CD8-positive, alpha-beta memory T cell (primary cell): ENCODE results near the gene ASAP3. TPM values are rescaled to one million over a fixed set of nuclear protein-coding genes. Genes with fewer than 3 reads are reported as not detected.

Experiments
- CTCF ChIA-PET: fragments of 350-600 bp; sonication (Branson Sonifier 250); formaldehyde crosslinking; loops from one replicate; lab custom pipeline; 2021; ENCODE audit warnings: antibody characterized with exemption; lab: Charles Lee
- POLR2A ChIA-PET: fragments of 350-600 bp; sonication (Branson Sonifier 250); formaldehyde crosslinking; loops from one replicate; lab custom pipeline; 2021; ENCODE audit warnings: antibody characterized with exemption; lab: Charles Lee
- DNase-seq, 5 donors: peaks; one replicate each; pipeline versions ENCODE4 v3.0.0 to v3.0.0-alpha.2; 2020 to 2022; ENCODE audit warnings: mixed read lengths in 1 of 5
- H3K27ac ChIP-seq: one replicate; pipeline ENCODE4 v1.7.0; 2013; ENCODE audit warnings: low read depth, mild to moderate bottlenecking, low read length, moderate library complexity
- H3K27me3 ChIP-seq: 2 replicates; pipeline ENCODE4 v1.7.0; 2013; ENCODE audit warnings: low read length, mild to moderate bottlenecking; ENCODE audit not compliant: insufficient read depth, poor library complexity, severe bottlenecking
- H3K36me3 ChIP-seq: 2 replicates; pipeline ENCODE4 v1.7.0; 2013; ENCODE audit warnings: mild to moderate bottlenecking, low read length, moderate library complexity; ENCODE audit not compliant: insufficient read depth
- H3K4me1 ChIP-seq: 2 replicates; pipeline ENCODE4 v1.7.0; 2013; ENCODE audit warnings: mild to moderate bottlenecking, low read length, moderate library complexity; ENCODE audit not compliant: insufficient read depth
- H3K4me3 ChIP-seq: 2 replicates; pipeline ENCODE4 v1.7.0; 2013; ENCODE audit warnings: mild to moderate bottlenecking, low read length
- H3K9me3 ChIP-seq: 2 replicates; pipeline ENCODE4 v1.7.0; 2013; ENCODE audit warnings: mild to moderate bottlenecking, low read length
- H3K27ac Mint-ChIP-seq, 8 donors: one replicate each; pipeline ENCODE4 v1.8.0; 2020 to 2021; ENCODE audit warnings: mixed read lengths in 8 of 8, mild to moderate bottlenecking in 6 of 8, inconsistent platforms in 3 of 8, moderate library complexity in 3 of 8
- H3K27me3 Mint-ChIP-seq, 2 donors: one replicate each; pipeline ENCODE4 v1.8.0; 2020 to 2021; ENCODE audit warnings: mixed read lengths in 2 of 2, mild to moderate bottlenecking in 1 of 2, moderate library complexity in 1 of 2
- H3K36me3 Mint-ChIP-seq, 3 donors: one replicate each; pipeline ENCODE4 v1.8.0; 2020 to 2021; ENCODE audit warnings: mixed read lengths in 3 of 3, inconsistent platforms in 1 of 3, mild to moderate bottlenecking in 1 of 3
- H3K4me1 Mint-ChIP-seq, 3 donors: one replicate each; pipeline ENCODE4 v1.8.0; 2020 to 2021; ENCODE audit warnings: mixed read lengths in 3 of 3, inconsistent platforms in 1 of 3, mild to moderate bottlenecking in 1 of 3
- H3K4me3 Mint-ChIP-seq, 7 donors: one replicate each; pipeline ENCODE4 v1.8.0; 2020 to 2021; ENCODE audit warnings: mixed read lengths in 7 of 7, mild to moderate bottlenecking in 6 of 7, moderate library complexity in 4 of 7, inconsistent platforms in 2 of 7
- H3K9me3 Mint-ChIP-seq, 5 donors: one replicate each; pipeline ENCODE4 v1.8.0; 2020 to 2022; ENCODE audit warnings: mixed read lengths in 5 of 5, mild to moderate bottlenecking in 3 of 5, moderate library complexity in 2 of 5, inconsistent platforms in 1 of 5
- polyA plus RNA-seq: library from polyadenylated mRNA; unstranded; fragments of 300-500 nt; fragmentation: Illumina TruSeq; gene quantifications from one replicate; pipeline ENCODE4 v1.2.3, GENCODE V29; 2021
- total RNA-seq, 2 experiments: library from RNA; stranded (reverse); gene quantifications; one replicate each; pipeline ENCODE4 v1.2.3, GENCODE V29; 2021

The ASAP3 gene
- total and polyA plus RNA-seq, 3 experiments from 2014 or later: 0.33 to 0.78 (median 0.62) TPM

DNA sequence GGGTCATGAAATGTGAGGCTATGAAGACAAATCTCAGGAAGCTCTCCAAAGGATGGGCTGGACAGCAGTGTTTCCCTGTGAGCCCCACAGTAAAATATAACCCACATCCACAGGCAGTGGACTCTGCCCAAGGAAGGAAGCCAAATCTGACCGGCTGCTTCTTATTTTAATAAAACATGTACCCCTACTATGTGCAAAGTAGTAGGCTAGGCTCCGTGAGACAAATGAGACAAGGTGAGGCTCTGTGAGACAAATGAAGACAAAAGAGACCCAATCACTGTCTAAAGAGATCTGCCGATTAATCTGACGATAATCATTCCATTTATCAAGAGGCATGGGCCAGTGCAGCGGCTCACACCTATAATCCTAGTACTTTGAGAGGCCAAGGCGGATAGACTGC, 2.1 kb downstream of the ASAP3 start:
- no peaks in the 10 kb centered on the region for H3K36me3 ChIP-seq
- DNase-seq: no peak
- H3K4me3 Mint-ChIP-seq: peak overlapping the region in 6 of 7 donors; percentile 3 to 72 (median 52)
- H3K27me3 Mint-ChIP-seq: peaks cover 19 to 23% of the 10 kb centered on the region in 2 donors
- peaks cover 0 to 2% (median 0%) of the 10 kb centered on the region in 5 donors for H3K9me3 Mint-ChIP-seq
- peaks cover 16% of the 10 kb centered on the region for H3K4me1 ChIP-seq
- H3K4me3 ChIP-seq: no peak overlapping the region
- H3K36me3 Mint-ChIP-seq: peaks cover 0 to 1% (median 0%) of the 10 kb centered on the region in 3 donors
- peaks cover 10% of the 10 kb centered on the region for H3K27me3 ChIP-seq
- no peak overlapping the region for H3K27ac ChIP-seq
- POLR2A ChIA-PET: no interaction called here
- no peaks in the 10 kb centered on the region for H3K9me3 ChIP-seq
- no peak overlapping the region for H3K27ac Mint-ChIP-seq
- CTCF ChIA-PET: interaction anchor here (1.8 kb wide), 1 partner anchor 155 kb away, joined by 5 read pairs; no protein-coding TSS in a partner anchor
- H3K4me1 Mint-ChIP-seq: peaks cover 14 to 20% (median 16%) of the 10 kb centered on the region in 3 donors

DNA sequence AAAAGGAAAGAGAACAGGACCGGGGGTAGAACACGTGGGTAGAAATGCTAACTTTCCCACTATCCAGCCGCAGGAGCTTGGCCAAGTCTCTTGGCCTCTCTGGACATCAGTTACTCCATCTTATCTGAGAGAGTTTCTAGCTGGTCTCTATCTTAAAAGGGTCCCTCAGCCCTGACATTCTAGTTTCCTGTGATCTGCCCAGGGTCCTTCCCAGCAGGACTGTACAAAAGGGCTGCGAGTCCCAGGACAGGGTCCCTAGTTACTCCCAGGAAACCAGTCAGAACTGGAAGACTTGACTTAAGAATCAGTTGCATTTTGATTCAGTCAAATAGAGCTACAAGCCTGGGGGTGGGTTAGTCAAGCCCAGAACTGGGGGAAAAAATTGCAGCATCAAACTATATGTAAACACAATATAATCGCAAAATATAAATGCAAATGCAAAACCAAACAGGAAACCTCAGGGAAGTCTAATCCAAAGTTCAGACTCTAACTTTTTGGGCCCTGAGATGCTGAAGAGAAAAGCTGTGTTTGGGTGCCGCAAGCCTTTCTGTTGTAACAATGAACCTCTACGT, 2.9 kb downstream of the ASAP3 start:
- CTCF ChIA-PET: interaction anchor here (0.8 to 1.8 kb wide), 2 partner anchors 58 to 156 kb away, joined by 3 to 5 read pairs; no protein-coding TSS in a partner anchor

DNA sequence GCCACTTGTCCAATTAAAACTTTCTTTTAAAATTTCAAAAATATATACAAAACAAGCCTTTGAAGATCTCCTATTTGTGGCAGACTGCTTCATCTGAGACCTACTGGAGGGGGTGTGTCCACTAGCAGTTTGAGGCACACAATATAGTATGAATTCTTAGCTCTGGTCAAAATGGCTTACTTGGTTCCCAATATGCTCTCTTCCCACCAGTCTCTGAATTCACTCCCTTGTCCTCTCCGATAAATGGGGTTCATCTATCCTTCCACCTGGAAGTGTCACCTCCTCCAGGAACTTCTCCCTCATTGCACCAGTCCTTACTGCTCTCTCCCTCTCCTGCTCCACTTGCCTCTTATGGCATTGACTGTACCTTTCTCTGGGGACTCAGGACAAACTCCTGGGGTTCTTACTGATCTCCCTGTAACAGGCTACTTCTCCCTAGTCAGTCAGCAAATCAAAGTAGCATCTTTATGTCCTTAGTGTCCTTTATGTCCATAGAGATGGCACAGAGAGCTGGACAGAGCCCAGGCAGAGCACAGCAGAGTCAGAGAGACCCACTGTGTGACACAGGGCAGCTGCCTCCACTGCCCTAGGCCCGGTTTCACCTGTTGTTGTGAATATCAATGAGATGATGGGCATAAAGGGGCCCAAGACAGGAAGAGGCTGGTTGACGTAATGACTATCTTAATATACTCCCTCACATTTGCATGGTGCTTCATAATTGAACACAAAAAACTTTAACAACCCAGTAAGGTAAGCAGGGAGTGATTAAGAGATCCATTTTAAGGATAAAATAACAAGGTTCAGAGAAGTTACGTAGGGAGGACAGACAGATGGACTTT, 3.6 kb downstream of the ASAP3 start:
- Histone ChIP-seq H3K4me1 (peaks cover 16% of the 10 kb centered on the region), H3K36me3 (no peaks in the 10 kb centered on the region), H3K4me3 (no peak overlapping the region), H3K27ac (peak overlapping the region; percentile 63), H3K27me3 (peaks cover 10% of the 10 kb centered on the region), H3K9me3 (no peaks in the 10 kb centered on the region)
- ChIA-PET POLR2A (no interaction called here), CTCF (interaction anchor here (0.8 kb wide), 1 partner anchor 59 kb away, joined by 3 read pairs; no protein-coding TSS in a partner anchor)
- no peak for DNase-seq
- Mint-ChIP-seq H3K4me3 (peak overlapping the region in 1 of 7 donors; percentile 73), H3K27me3 (peaks cover 27% of the 10 kb centered on the region in 2 donors), H3K27ac (no peak overlapping the region), H3K9me3 (peaks cover 0 to 2% (median 0%) of the 10 kb centered on the region in 5 donors), H3K36me3 (peaks cover 0 to 6% (median 1%) of the 10 kb centered on the region in 3 donors), H3K4me1 (peaks cover 14 to 20% (median 16%) of the 10 kb centered on the region in 3 donors)

More for the DNA sequence above, 2.9 kb downstream of the ASAP3 start:
- Histone ChIP-seq H3K9me3 (no peaks in the 10 kb centered on the region), H3K27ac (no peak overlapping the region), H3K4me3 (no peak overlapping the region), H3K36me3 (no peaks in the 10 kb centered on the region), H3K4me1 (peaks cover 16% of the 10 kb centered on the region), H3K27me3 (peaks cover 10% of the 10 kb centered on the region)
- H3K4me3 Mint-ChIP-seq: peak overlapping the region in 2 of 7 donors; percentile 51 to 73
- H3K36me3 Mint-ChIP-seq: peaks cover 0 to 6% (median 1%) of the 10 kb centered on the region in 3 donors
- no peak for DNase-seq
- H3K27ac Mint-ChIP-seq: no peak overlapping the region
- H3K4me1 Mint-ChIP-seq: peaks cover 14 to 20% (median 16%) of the 10 kb centered on the region in 3 donors
- POLR2A ChIA-PET: interaction anchor here (0.6 kb wide), 1 partner anchor 130 kb away, joined by 3 read pairs; no protein-coding TSS in a partner anchor
- peaks cover 0 to 2% (median 0%) of the 10 kb centered on the region in 5 donors for H3K9me3 Mint-ChIP-seq
- H3K27me3 Mint-ChIP-seq: peaks cover 24 to 25% of the 10 kb centered on the region in 2 donors

DNA sequence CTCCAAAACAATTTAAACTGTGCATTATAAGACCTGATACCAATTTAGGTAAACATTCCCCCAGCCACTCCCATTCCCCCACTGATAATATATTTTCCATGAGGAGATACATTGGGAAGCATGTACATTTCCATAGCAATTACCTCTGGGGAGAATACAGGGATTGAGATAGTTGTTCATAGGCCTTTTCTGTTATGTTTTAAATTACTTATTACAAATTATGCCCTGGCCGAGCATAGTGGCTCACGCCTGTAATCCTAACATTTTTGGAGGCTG, 4.4 kb downstream of the ASAP3 start:
- Mint-ChIP-seq H3K27ac (no peak overlapping the region), H3K36me3 (peaks cover 0 to 6% (median 1%) of the 10 kb centered on the region in 3 donors), H3K9me3 (peaks cover 0 to 2% (median 0%) of the 10 kb centered on the region in 5 donors), H3K4me1 (peaks cover 8 to 13% (median 11%) of the 10 kb centered on the region in 3 donors), H3K4me3 (no peak overlapping the region), H3K27me3 (peaks cover 24 to 29% of the 10 kb centered on the region in 2 donors)
- Histone ChIP-seq H3K27ac (peak overlapping the region; percentile 63), H3K4me1 (peaks cover 10% of the 10 kb centered on the region), H3K36me3 (no peaks in the 10 kb centered on the region), H3K9me3 (no peaks in the 10 kb centered on the region), H3K4me3 (no peak overlapping the region), H3K27me3 (peaks cover 10% of the 10 kb centered on the region)
- ChIA-PET CTCF (no interaction called here), POLR2A (no interaction called here)
- no peak for DNase-seq

DNA sequence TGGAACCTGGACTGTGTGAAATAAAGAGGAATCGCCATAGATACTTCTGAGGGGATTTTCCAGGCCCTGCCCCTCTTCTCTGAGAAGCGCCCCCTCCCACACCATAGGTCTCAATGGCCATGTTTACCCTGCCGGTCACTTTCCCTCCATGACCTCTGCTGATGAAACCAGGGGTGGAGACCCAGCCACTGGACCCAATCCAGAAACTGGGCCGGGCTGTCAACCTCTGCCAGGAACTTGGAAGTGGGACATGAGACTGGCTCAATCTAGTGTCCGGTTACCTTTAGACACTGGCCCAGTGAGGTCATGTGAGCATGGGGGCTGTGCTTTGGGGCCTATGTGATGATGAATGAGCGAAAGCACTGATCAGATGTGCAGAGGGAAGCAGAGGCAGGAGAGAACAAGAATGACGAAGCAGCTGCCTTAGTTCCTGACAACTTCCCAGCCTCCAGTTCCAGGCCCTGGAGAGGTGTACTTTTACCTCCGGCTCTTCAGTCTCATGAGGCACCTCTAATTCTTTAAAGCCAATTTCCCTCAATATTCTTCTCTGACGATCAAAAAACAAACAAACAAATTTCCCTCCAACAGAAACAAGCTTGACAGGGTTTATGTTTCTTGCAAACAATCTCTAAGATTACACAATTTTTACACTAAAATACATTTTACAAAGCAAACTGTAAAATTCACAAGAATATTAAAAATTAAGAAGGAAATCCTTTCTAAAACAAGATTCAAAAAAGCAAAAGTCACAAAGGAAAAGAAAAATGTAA, 4.9 kb downstream of the ASAP3 start:
- H3K36me3 ChIP-seq: no peaks in the 10 kb centered on the region
- no peak for DNase-seq
- POLR2A ChIA-PET: no interaction called here
- Mint-ChIP-seq H3K4me1 (peaks cover 8 to 10% (median 8%) of the 10 kb centered on the region in 3 donors), H3K36me3 (peaks cover 0 to 6% (median 0%) of the 10 kb centered on the region in 3 donors), H3K4me3 (peak overlapping the region in 1 of 7 donors; percentile 73), H3K9me3 (peaks cover 0 to 2% (median 0%) of the 10 kb centered on the region in 5 donors), H3K27me3 (peaks cover 24 to 29% of the 10 kb centered on the region in 2 donors), H3K27ac (no peak overlapping the region)
- CTCF ChIA-PET: no interaction called here
- H3K27me3 ChIP-seq: peaks cover 10% of the 10 kb centered on the region
- peak overlapping the region; percentile 63 for H3K27ac ChIP-seq
- H3K9me3 ChIP-seq: no peaks in the 10 kb centered on the region
- H3K4me1 ChIP-seq: peaks cover 9% of the 10 kb centered on the region
- H3K4me3 ChIP-seq: no peak overlapping the region

DNA sequence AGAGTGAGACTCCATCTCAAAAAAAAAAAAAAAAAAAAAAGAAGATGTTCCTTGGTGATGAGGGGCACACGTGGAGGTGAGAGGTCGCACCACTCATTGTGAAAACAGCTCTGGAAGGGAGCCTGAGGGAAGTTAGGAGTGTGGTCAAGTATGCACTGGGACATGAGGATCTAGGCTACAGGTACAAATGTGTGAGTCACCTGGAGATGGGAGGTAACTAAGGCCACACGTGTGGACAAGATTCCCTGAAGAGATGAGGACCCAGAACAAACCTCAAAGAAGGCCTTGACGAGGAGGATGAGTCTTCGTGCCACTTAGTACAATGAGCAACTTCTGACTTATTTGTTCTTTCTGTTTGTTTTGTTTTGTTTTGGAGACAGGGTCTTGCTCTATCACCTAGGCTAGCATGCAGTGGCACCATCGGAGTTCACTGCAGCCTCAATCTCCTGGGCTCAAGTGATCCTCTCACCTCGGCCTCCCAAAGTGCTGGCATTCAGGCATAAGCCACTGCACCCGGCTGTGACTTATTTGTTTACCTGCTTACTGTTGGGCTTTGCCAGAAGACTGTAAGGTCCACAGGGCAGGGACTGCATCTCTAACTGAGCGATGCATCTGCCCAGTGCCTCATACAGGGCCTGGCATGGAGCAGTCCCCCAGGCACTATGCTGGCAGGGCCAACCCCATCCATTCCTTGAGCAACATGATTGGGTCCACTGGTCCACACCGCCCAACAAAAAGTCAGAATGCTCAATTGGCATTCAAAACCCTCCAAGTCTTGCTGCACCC, 6.4 kb downstream of the ASAP3 start:
- Histone ChIP-seq H3K27me3 (peaks cover 5% of the 10 kb centered on the region), H3K4me3 (no peak overlapping the region), H3K27ac (no peak overlapping the region), H3K4me1 (no peaks in the 10 kb centered on the region), H3K36me3 (no peaks in the 10 kb centered on the region), H3K9me3 (no peaks in the 10 kb centered on the region)
- Mint-ChIP-seq H3K9me3 (peaks cover 0 to 2% (median 0%) of the 10 kb centered on the region in 5 donors), H3K27me3 (peaks cover 15 to 22% of the 10 kb centered on the region in 2 donors), H3K36me3 (peaks cover 0 to 6% (median 0%) of the 10 kb centered on the region in 3 donors), H3K27ac (no peak overlapping the region), H3K4me3 (no peak overlapping the region), H3K4me1 (no peaks in the 10 kb centered on the region)
- no peak for DNase-seq
- CTCF ChIA-PET: no interaction called here
- POLR2A ChIA-PET: no interaction called here

DNA sequence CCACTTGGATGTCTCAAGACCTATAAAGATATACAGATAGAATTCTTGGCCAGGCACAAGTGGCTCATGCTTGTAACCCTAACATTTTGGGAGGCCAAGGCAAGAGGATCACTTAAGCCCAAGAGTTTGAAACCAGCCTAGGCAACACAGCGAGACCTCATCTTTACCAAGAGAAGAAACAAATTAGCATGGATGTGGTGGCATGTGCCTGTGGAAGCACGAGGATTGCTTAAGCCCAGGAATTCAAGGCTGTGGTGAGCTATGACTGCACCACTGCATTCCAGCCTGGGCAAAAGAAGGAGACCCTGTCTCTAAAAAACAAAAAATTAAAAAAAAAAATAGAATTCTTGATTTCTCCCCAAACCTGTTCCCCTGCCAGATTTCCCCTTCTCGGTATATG, 8.3 kb downstream of the ASAP3 start:
- no peaks in the 10 kb centered on the region for H3K36me3 ChIP-seq
- Mint-ChIP-seq H3K4me3 (no peak overlapping the region), H3K27me3 (peaks cover 10 to 14% of the 10 kb centered on the region in 2 donors), H3K27ac (no peak overlapping the region), H3K9me3 (peaks cover 0 to 2% (median 0%) of the 10 kb centered on the region in 5 donors), H3K4me1 (no peaks in the 10 kb centered on the region), H3K36me3 (peaks cover 0 to 6% (median 0%) of the 10 kb centered on the region in 3 donors)
- POLR2A ChIA-PET: no interaction called here
- H3K27ac ChIP-seq: no peak overlapping the region
- H3K9me3 ChIP-seq: no peaks in the 10 kb centered on the region
- no peak overlapping the region for H3K4me3 ChIP-seq
- CTCF ChIA-PET: no interaction called here
- no peaks in the 10 kb centered on the region for H3K4me1 ChIP-seq
- no peaks in the 10 kb centered on the region for H3K27me3 ChIP-seq
- no peak for DNase-seq
